CD14-positive monocyte (primary cell): ENCODE measurements around the gene PI4KA. TPM values are rescaled to one million over a fixed set of nuclear protein-coding genes. Genes with fewer than 3 reads are reported as not detected.

Source experiments
- DNase-seq, 3 donors: peaks; one replicate each; pipeline ENCODE4 v3.0.0-alpha.2; 2011 to 2022
- H2AFZ ChIP-seq: 2 replicates; pipeline ENCODE4 v1.6.0; 2012; ENCODE audit warnings: mild to moderate bottlenecking, low read depth, low read length, inconsistent platforms; ENCODE audit not compliant: insufficient read depth, poor library complexity, severe bottlenecking
- H3K27ac ChIP-seq, 2 donors: 1 replicate in 1 of 2; 2 replicates in 1 of 2; pipeline ENCODE4 v1.5.1; 2012 to 2013; ENCODE audit warnings: low read length in 2 of 2, control low read depth in 1 of 2, inconsistent platforms in 1 of 2, low read depth in 1 of 2, mild to moderate bottlenecking in 1 of 2
- H3K27me3 ChIP-seq, 2 donors: one replicate each; pipeline versions ENCODE4 v1.6.0 to v1.6.1; 2011 to 2013; ENCODE audit warnings: low read length in 2 of 2; ENCODE audit not compliant: control insufficient read depth in 2 of 2, insufficient read depth in 2 of 2
- H3K36me3 ChIP-seq, 2 donors: replicated peaks in 1 of 2; 1 replicate in 1 of 2; 2 replicates in 1 of 2; pipeline versions ENCODE4 v1.5.1 to v1.6.1; 2012 to 2013; ENCODE audit warnings: low read length in 2 of 2, control low read depth in 1 of 2, inconsistent platforms in 1 of 2, mild to moderate bottlenecking in 1 of 2; ENCODE audit not compliant: insufficient read depth in 2 of 2, control insufficient read depth in 1 of 2
- H3K4me1 ChIP-seq, 2 donors: 1 replicate in 1 of 2; 2 replicates in 1 of 2; pipeline versions ENCODE4 v1.5.1 to v1.6.1; 2012 to 2013; ENCODE audit warnings: low read length in 2 of 2, control low read depth in 1 of 2, inconsistent platforms in 1 of 2, mild to moderate bottlenecking in 1 of 2, moderate library complexity in 1 of 2; ENCODE audit not compliant: insufficient read depth in 2 of 2, control insufficient read depth in 1 of 2
- H3K4me2 ChIP-seq: replicated peaks from 2 replicates; pipeline ENCODE3; 2012; ENCODE audit warnings: low read length, moderate library complexity, mild to moderate bottlenecking; ENCODE audit not compliant: poor library complexity, severe bottlenecking; ENCODE audit errors: extremely low read depth
- H3K4me3 ChIP-seq, 3 experiments: fragments of 200-600 bp in 1 of 3; sonication (generic) in 1 of 3; replicated peaks in 1 of 3; 1 replicate in 2 of 3; 2 replicates in 1 of 3; pipeline ENCODE4 v1.5.1; 2011 to 2013; ENCODE audit warnings: low read length in 3 of 3, mild to moderate bottlenecking in 3 of 3, control low read depth in 2 of 3, low read depth in 2 of 3, inconsistent platforms in 1 of 3, moderate library complexity in 1 of 3
- H3K79me2 ChIP-seq: 2 replicates; pipeline ENCODE4 v1.6.0; 2012; ENCODE audit warnings: mild to moderate bottlenecking, control low read depth, inconsistent platforms, low read length, moderate library complexity; ENCODE audit not compliant: insufficient read depth
- H3K9ac ChIP-seq: 2 replicates; pipeline ENCODE4 v1.6.0; 2017; ENCODE audit warnings: low read length, mild to moderate bottlenecking; ENCODE audit not compliant: insufficient read depth, poor library complexity, severe bottlenecking
- H3K9me3 ChIP-seq, 2 donors: replicated peaks in 1 of 2; 1 replicate in 1 of 2; 2 replicates in 1 of 2; pipeline versions ENCODE4 v1.5.1 to v1.6.1; 2012 to 2013; ENCODE audit warnings: low read length in 2 of 2, control low read depth in 1 of 2; ENCODE audit not compliant: control insufficient read depth in 1 of 2, insufficient read depth in 1 of 2
- H4K20me1 ChIP-seq: 2 replicates; pipeline ENCODE4 v1.6.0; 2012; ENCODE audit warnings: mild to moderate bottlenecking, low read length, control low read depth, moderate library complexity; ENCODE audit not compliant: insufficient read depth
- H3K27ac Mint-ChIP-seq, 7 donors: one replicate each; pipeline ENCODE4 v1.8.0; 2020; ENCODE audit warnings: mild to moderate bottlenecking in 7 of 7, mixed read lengths in 7 of 7, moderate library complexity in 6 of 7, inconsistent platforms in 2 of 7
- H3K27me3 Mint-ChIP-seq, 3 donors: one replicate each; pipeline ENCODE4 v1.8.0; 2021 to 2022; ENCODE audit warnings: low read depth in 3 of 3, mild to moderate bottlenecking in 3 of 3, mixed read lengths in 3 of 3, moderate library complexity in 3 of 3, inconsistent platforms in 1 of 3
- H3K36me3 Mint-ChIP-seq, 2 donors: one replicate each; pipeline ENCODE4 v1.8.0; 2020; ENCODE audit warnings: mixed read lengths in 2 of 2, inconsistent platforms in 1 of 2, mild to moderate bottlenecking in 1 of 2
- H3K4me1 Mint-ChIP-seq: one replicate; pipeline ENCODE4 v1.8.0; 2020; ENCODE audit warnings: mild to moderate bottlenecking, mixed read lengths
- H3K4me3 Mint-ChIP-seq, 2 donors: one replicate each; pipeline ENCODE4 v1.8.0; 2020; ENCODE audit warnings: mild to moderate bottlenecking in 2 of 2, mixed read lengths in 2 of 2, moderate library complexity in 1 of 2
- H3K9me3 Mint-ChIP-seq, 7 donors: one replicate each; pipeline ENCODE4 v1.8.0; 2020 to 2022; ENCODE audit warnings: mixed read lengths in 7 of 7, mild to moderate bottlenecking in 6 of 7, moderate library complexity in 6 of 7, inconsistent platforms in 2 of 7
- CTCF ChIP-seq: fragments of 200-600 bp; IDR thresholded peaks from one replicate; pipeline ENCODE4 v1.8.0; 2022; ENCODE audit warnings: antibody characterized with exemption, mild to moderate bottlenecking
- WGBS: methylation state at CpG from one replicate; pipeline ENCODE4 v1.1.5; 2013; ENCODE audit warnings: missing lambda C conversion rate; ENCODE audit not compliant: insufficient coverage; 5-methylcytosine and 5-hydroxymethylcytosine counted together
- intact Hi-C, 2 donors: fragments of 100-400 bp; cut with micrococcal nuclease; formaldehyde crosslinking; loops; one replicate each; pipeline versions ENCODE4 v1.15.0 to v1.15.1; 2023
- polyA plus RNA-seq, 3 donors: library from polyadenylated mRNA; depleted of rRNA in 1 of 3; unstranded in 2 of 3; stranded (reverse) in 1 of 3; fragments of 300-500 nt in 2 of 3; fragments of >200 nt in 1 of 3; fragmentation: Illumina TruSeq in 2 of 3; gene quantifications; 1 replicate in 2 of 3; 2 replicates in 1 of 3; pipeline ENCODE4 v1.2.3, GENCODE V29; 2012 to 2021

PI4KA gene
- polyA plus RNA-seq, 3 donors = 22.8 to 74.4 (median 38.2) TPM

DNA sequence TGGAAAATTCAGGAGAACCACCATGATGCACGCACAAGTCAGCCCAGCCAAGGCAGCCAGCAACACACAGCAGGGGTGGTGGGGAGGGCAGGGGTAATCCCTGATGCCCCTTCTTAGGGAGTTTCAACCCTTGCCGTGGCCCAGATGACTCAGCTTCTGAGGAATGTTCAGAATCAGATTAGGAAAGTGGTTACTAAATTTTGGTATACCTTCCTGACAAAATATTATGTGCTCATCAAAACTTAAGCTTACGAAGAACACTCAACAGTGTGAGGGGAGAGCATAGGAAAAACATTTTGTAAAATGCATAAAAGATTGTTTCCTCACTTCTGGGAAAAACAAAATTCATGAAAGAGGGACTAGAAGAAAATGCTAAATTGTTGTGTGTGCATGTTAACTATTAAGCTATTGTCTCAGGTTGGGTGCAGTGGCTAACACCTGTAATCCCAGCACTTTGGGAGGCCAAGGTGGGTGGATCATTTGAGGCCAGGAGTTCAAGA is 52.6 kb downstream of the PI4KA start:
- H3K4me3 Mint-ChIP-seq = no peak overlapping the region
- H3K4me3 ChIP-seq = no peak overlapping the region
- H3K4me2 ChIP-seq = no peak overlapping the region
- no peaks in the 10 kb centered on the region for H3K27me3 ChIP-seq
- H3K27ac ChIP-seq = no peak overlapping the region
- no peaks in the 10 kb centered on the region for H3K4me1 ChIP-seq
- H3K9ac ChIP-seq = no peak overlapping the region
- peaks cover 81 to 98% of the 10 kb centered on the region in 2 donors for H3K36me3 Mint-ChIP-seq
- TF ChIP-seq CTCF = no peak
- H3K27ac Mint-ChIP-seq = peak overlapping the region in 3 of 7 donors; percentile 14 to 46 (median 21)
- no peaks in the 10 kb centered on the region for H3K4me1 Mint-ChIP-seq
- intact Hi-C loops = no loop called here
- no peak for DNase-seq
- peaks cover 0 to 1% (median 0%) of the 10 kb centered on the region in 3 donors for H3K27me3 Mint-ChIP-seq
- H3K36me3 ChIP-seq = peaks cover 85 to 99% of the 10 kb centered on the region in 2 donors
- no CpG with 5 or more reads among the region's 3 CpGs for whole genome bisulfite sequencing
- peaks cover 0 to 2% (median 0%) of the 10 kb centered on the region in 7 donors for H3K9me3 Mint-ChIP-seq
- no peak overlapping the region for H2AFZ ChIP-seq
- H4K20me1 ChIP-seq = no peaks in the 10 kb centered on the region
- no peaks in the 10 kb centered on the region for H3K79me2 ChIP-seq
- no peaks in the 10 kb centered on the region for H3K9me3 ChIP-seq

- 100% methylated on average over 6 of the region's 6 CpGs for WGBS
- H3K36me3 ChIP-seq = peaks cover 80 to 97% of the 10 kb centered on the region in 2 donors
- H3K27ac Mint-ChIP-seq = peak overlapping the region in 3 of 7 donors; percentile 8 to 73 (median 32)
- H3K4me3 ChIP-seq = no peak overlapping the region
- H3K4me3 Mint-ChIP-seq = no peak overlapping the region
- H3K9ac ChIP-seq = no peak overlapping the region
- no peak overlapping the region for H3K27ac ChIP-seq
- H3K9me3 Mint-ChIP-seq = peaks cover 0 to 2% (median 0%) of the 10 kb centered on the region in 7 donors
- H3K4me2 ChIP-seq = no peak overlapping the region
- no peaks in the 10 kb centered on the region for H3K79me2 ChIP-seq
- intact Hi-C loops = no loop called here
- no peaks in the 10 kb centered on the region for H3K27me3 ChIP-seq
- H2AFZ ChIP-seq = no peak overlapping the region
- peaks cover 0 to 1% (median 0%) of the 10 kb centered on the region in 3 donors for H3K27me3 Mint-ChIP-seq
- no peaks in the 10 kb centered on the region for H3K4me1 Mint-ChIP-seq
- H3K9me3 ChIP-seq = no peaks in the 10 kb centered on the region
- no peaks in the 10 kb centered on the region for H4K20me1 ChIP-seq
- TF ChIP-seq CTCF = no peak
- DNase-seq = no peak
- no peaks in the 10 kb centered on the region for H3K4me1 ChIP-seq
- peaks cover 75 to 96% of the 10 kb centered on the region in 2 donors for H3K36me3 Mint-ChIP-seq
These were observed 54.0 kb downstream of the PI4KA start for GRCh38 chr22:20804650-20805049.
